GM21367 (cell line): ENCODE measurements around the gene GALNT15.

ENCODE experiments used
- ATAC-seq: cut with Tn5 transposase; IDR thresholded peaks from one replicate; pipeline ENCODE4 v1.9.1; 2021; ENCODE audit not compliant: unreplicated experiment

Gene GALNT15

GRCh38 chr3:16279010-16279801 is 104.7 kb downstream of the GALNT15 start:
- ATAC-seq, result no peak

DNA sequence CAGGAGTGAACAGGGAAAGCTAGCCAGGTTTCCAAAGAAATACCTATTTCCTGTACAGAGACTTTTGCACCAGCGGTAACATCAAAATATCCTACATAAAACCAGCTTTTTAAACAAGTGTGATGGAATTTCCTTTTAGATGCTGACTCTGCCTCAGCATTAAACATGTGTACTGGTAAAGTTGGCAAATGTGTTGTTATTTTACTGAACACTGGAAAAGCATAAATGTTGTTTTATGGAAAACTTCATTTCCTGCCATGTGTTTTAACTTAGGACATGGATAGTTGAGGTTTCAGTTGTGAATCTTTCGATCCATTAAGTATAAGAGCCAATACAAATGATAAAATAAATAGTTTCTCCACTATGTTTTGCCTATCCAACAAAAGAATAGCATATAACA is 106.2 kb downstream of the GALNT15 start:
- ATAC-seq, result no peak
